H1 (cell line): ENCODE measurements around the gene CLDN4. TPM values are rescaled to one million over a fixed set of nuclear protein-coding genes. Genes with fewer than 3 reads are reported as not detected.

Source experiments
- CTCF ChIA-PET: fragments of 300-600 bp; sonication (Branson Sonifier 250); formaldehyde crosslinking; loops from one replicate; lab custom pipeline; 2021; ENCODE audit not compliant: partially characterized antibody; lab: Charles Lee
- POLR2A ChIA-PET: fragments of 300-600 bp; sonication (Branson Sonifier 250); formaldehyde crosslinking; loops from one replicate; lab custom pipeline; 2021; ENCODE audit warnings: inconsistent platforms; ENCODE audit not compliant: partially characterized antibody; lab: Charles Lee
- DNase-seq, 2 experiments: peaks; one replicate each; pipeline versions ENCODE4 v3.0.0 to v3.0.0-alpha.2; 2010 to 2022; ENCODE audit warnings: low spot score in 2 of 2, low read depth in 1 of 2, mixed read lengths in 1 of 2
- FAIRE-seq: peaks from 2 replicates; lab custom pipeline; 2011; peaks lifted over from hg19 to GRCh38; lab: Jason Lieb, UNC
- H2AFZ ChIP-seq: 2 replicates; pipeline ENCODE4 v1.8.1; 2012; ENCODE audit warnings: low read length, inconsistent platforms
- H2AK5ac ChIP-seq: 2 replicates; pipeline ENCODE4 v1.6.1; 2013; ENCODE audit warnings: low read depth, low read length
- H2BK120ac ChIP-seq: replicated peaks from 2 replicates; pipeline ENCODE3; 2013; ENCODE audit warnings: low read depth, low read length, inconsistent platforms
- H2BK12ac ChIP-seq: 2 replicates; pipeline ENCODE4 v1.6.1; 2013; ENCODE audit warnings: low read depth, low read length
- H2BK15ac ChIP-seq: 2 replicates; pipeline ENCODE4 v1.6.1; 2013; ENCODE audit warnings: low read length
- H2BK20ac ChIP-seq: 2 replicates; pipeline ENCODE4 v1.6.1; 2013; ENCODE audit warnings: low read length
- H2BK5ac ChIP-seq: 2 replicates; pipeline ENCODE4 v1.6.1; 2013; ENCODE audit warnings: low read depth, low read length
- H3K14ac ChIP-seq: 2 replicates; pipeline ENCODE4 v1.6.1; 2013; ENCODE audit warnings: inconsistent platforms; ENCODE audit not compliant: insufficient read length
- H3K18ac ChIP-seq: 2 replicates; pipeline ENCODE4 v1.6.1; 2013; ENCODE audit warnings: low read length; ENCODE audit errors: extremely low read depth
- H3K23ac ChIP-seq: 2 replicates; pipeline ENCODE4 v1.6.1; 2013; ENCODE audit warnings: inconsistent platforms; ENCODE audit not compliant: insufficient read length
- H3K23me2 ChIP-seq: 2 replicates; pipeline ENCODE4 v1.6.1; 2013; ENCODE audit warnings: low read depth, low read length
- H3K27ac ChIP-seq: 2 replicates; pipeline ENCODE4 v1.6.1; 2011; ENCODE audit warnings: low read depth, low read length, inconsistent platforms
- H3K27me3 ChIP-seq, 4 experiments: replicated peaks in 1 of 4; 1 replicate in 1 of 4; 2 replicates in 3 of 4; pipeline versions ENCODE4 v1.6.1 to v1.8.1; 2011 to 2013; ENCODE audit warnings: low read length in 3 of 4, mild to moderate bottlenecking in 3 of 4, inconsistent platforms in 2 of 4, mixed read lengths in 2 of 4, moderate library complexity in 1 of 4; ENCODE audit not compliant: control insufficient read depth in 3 of 4, insufficient read depth in 3 of 4; ENCODE audit errors: extremely low read depth in 1 of 4
- H3K36me3 ChIP-seq, 4 experiments: 2 replicates each; pipeline versions ENCODE4 v1.6.1 to v1.8.1; 2011 to 2013; ENCODE audit warnings: mild to moderate bottlenecking in 4 of 4, low read length in 3 of 4, moderate library complexity in 2 of 4, control low read depth in 1 of 4, inconsistent platforms in 1 of 4; ENCODE audit not compliant: insufficient read depth in 4 of 4, control insufficient read depth in 2 of 4
- H3K4ac ChIP-seq: replicated peaks from 2 replicates; pipeline ENCODE3; 2013; ENCODE audit warnings: low read length, low read depth, mixed read lengths, inconsistent platforms; ENCODE audit not compliant: insufficient read length
- H3K4me1 ChIP-seq, 4 experiments: replicated peaks in 1 of 4; 1 replicate in 1 of 4; 2 replicates in 3 of 4; pipeline versions ENCODE4 v1.6.1 to v1.8.1; 2011 to 2013; ENCODE audit warnings: low read length in 3 of 4, inconsistent platforms in 2 of 4, mixed read lengths in 1 of 4; ENCODE audit not compliant: insufficient read depth in 4 of 4, control insufficient read depth in 3 of 4
- H3K4me2 ChIP-seq, 2 experiments: 2 replicates each; pipeline versions ENCODE4 v1.6.1 to v1.8.1; 2011 to 2013; ENCODE audit warnings: low read depth in 2 of 2, low read length in 2 of 2, control low read depth in 1 of 2, inconsistent platforms in 1 of 2, mild to moderate bottlenecking in 1 of 2; ENCODE audit not compliant: insufficient read depth in 1 of 2
- H3K4me3 ChIP-seq, 4 experiments: fragments of 200-600, 300-600 bp in 1 of 4; sonication (generic), shearing (Covaris generic), sonication (Bioruptor Twin) in 1 of 4; 2 replicates each; pipeline versions ENCODE4 v1.5.1 to v1.8.1; 2011 to 2016; ENCODE audit warnings: low read length in 4 of 4, low read depth in 3 of 4, control low read depth in 2 of 4, inconsistent platforms in 2 of 4, mild to moderate bottlenecking in 2 of 4, mixed read lengths in 1 of 4, moderate library complexity in 1 of 4; ENCODE audit not compliant: insufficient read depth in 2 of 4; ENCODE audit errors: extremely low read depth in 1 of 4
- H3K56ac ChIP-seq: replicated peaks from 2 replicates; pipeline ENCODE3; 2013; ENCODE audit warnings: low read depth, mild to moderate bottlenecking, mixed read lengths, low read length, inconsistent platforms; ENCODE audit not compliant: insufficient read length
- H3K79me1 ChIP-seq: 2 replicates; pipeline ENCODE4 v1.6.1; 2013; ENCODE audit warnings: low read depth, low read length, control low read depth
- H3K79me2 ChIP-seq, 2 experiments: 2 replicates each; pipeline versions ENCODE4 v1.6.1 to v1.8.1; 2012 to 2013; ENCODE audit warnings: low read length in 2 of 2, mild to moderate bottlenecking in 2 of 2, inconsistent platforms in 1 of 2; ENCODE audit not compliant: insufficient read depth in 2 of 2, control insufficient read depth in 1 of 2
- H3K9ac ChIP-seq, 4 experiments: replicated peaks in 1 of 4; 1 replicate in 1 of 4; 2 replicates in 3 of 4; pipeline versions ENCODE4 v1.6.1 to v1.8.1; 2011 to 2013; ENCODE audit warnings: low read depth in 3 of 4, low read length in 3 of 4, control low read depth in 2 of 4, mild to moderate bottlenecking in 2 of 4, moderate library complexity in 2 of 4, inconsistent platforms in 1 of 4; ENCODE audit errors: extremely low read depth in 1 of 4
- H3K9me3 ChIP-seq, 2 experiments: 2 replicates each; pipeline versions ENCODE4 v1.6.1 to v1.8.1; 2012 to 2013; ENCODE audit warnings: mild to moderate bottlenecking in 2 of 2, moderate library complexity in 2 of 2, control low read depth in 1 of 2, inconsistent platforms in 1 of 2, low read depth in 1 of 2, low read length in 1 of 2, mixed read lengths in 1 of 2; ENCODE audit not compliant: insufficient read depth in 2 of 2
- H4K20me1 ChIP-seq, 2 experiments: replicated peaks in 1 of 2; 2 replicates each; pipeline versions ENCODE3 to v1.8.1; 2011 to 2013; ENCODE audit warnings: inconsistent platforms in 2 of 2, low read length in 2 of 2, mild to moderate bottlenecking in 1 of 2; ENCODE audit not compliant: insufficient read depth in 2 of 2, control insufficient read depth in 1 of 2
- H4K5ac ChIP-seq: 2 replicates; pipeline ENCODE4 v1.6.1; 2013; ENCODE audit warnings: low read length, low read depth, mixed read lengths, inconsistent platforms; ENCODE audit not compliant: insufficient read length
- H4K8ac ChIP-seq: 2 replicates; pipeline ENCODE4 v1.8.0; 2013; ENCODE audit warnings: mild to moderate bottlenecking, moderate library complexity, low read length, inconsistent platforms; ENCODE audit not compliant: insufficient read depth; ENCODE audit errors: extremely low read depth
- H4K91ac ChIP-seq: replicated peaks from 2 replicates; pipeline ENCODE3; 2013; ENCODE audit warnings: low read length, mixed read lengths, inconsistent platforms; ENCODE audit not compliant: insufficient read length
- ASH2L ChIP-seq: fragments of 200-600, 300-600 bp; sonication (generic); IDR thresholded peaks from one replicate; pipeline ENCODE4 v1.7.1; 2017; ENCODE audit warnings: low read length
- ATF3 ChIP-seq: IDR thresholded peaks from 2 replicates; pipeline ENCODE4 v1.6.1; 2011; ENCODE audit warnings: low read depth, mild to moderate bottlenecking, low read length; ENCODE audit not compliant: insufficient read depth
- CTCF ChIP-seq, 3 experiments: IDR thresholded peaks; 1 replicate in 2 of 3; 2 replicates in 1 of 3; pipeline versions ENCODE4 v1.5.1 to v1.6.1; 2011; ENCODE audit warnings: low read length in 3 of 3, mild to moderate bottlenecking in 3 of 3, inconsistent platforms in 2 of 3, low read depth in 1 of 3, moderate library complexity in 1 of 3; ENCODE audit not compliant: insufficient read depth in 1 of 3; ENCODE audit errors: control extremely low read depth in 1 of 3
- GTF2F1 ChIP-seq: IDR thresholded peaks from 2 replicates; pipeline ENCODE4 v1.6.1; 2012; ENCODE audit warnings: low read depth, low read length, improper control_type of control experiment, borderline replicate concordance
- KDM5A ChIP-seq: fragments of 200-600 bp; IDR thresholded peaks from 2 replicates; pipeline ENCODE4 v1.7.1; 2012; ENCODE audit warnings: mild to moderate bottlenecking, low read length, inconsistent platforms, mixed read lengths
- WGBS, 2 experiments: shearing (Covaris generic) in 1 of 2; methylation state at CpG; one replicate each; pipeline versions ENCODE4 v1.1.6 to v1.1.7; 2013 to 2015; ENCODE audit warnings: low lambda C conversion rate in 2 of 2, mixed read lengths in 2 of 2, inconsistent platforms in 1 of 2, low coverage in 1 of 2, missing lambda C conversion rate in 1 of 2; ENCODE audit not compliant: insufficient replicate concordance in 2 of 2, insufficient coverage in 1 of 2, insufficient read length in 1 of 2; ENCODE audit errors: extremely low coverage in 1 of 2, missing lambda C conversion rate in 1 of 2; 5-methylcytosine and 5-hydroxymethylcytosine counted together
- polyA plus RNA-seq, 7 experiments: library from polyadenylated mRNA; depleted of rRNA in 3 of 7; stranded (reverse) in 5 of 7; unstranded in 2 of 7; fragments of >200 nt in 5 of 7; fragments of 200-250 nt in 2 of 7; gene quantifications; 1 replicate in 5 of 7; 2 replicates in 1 of 7; 4 replicates in 1 of 7; pipeline versions ENCODE4 v1.2.1 to v1.2.3, GENCODE V29; 2011 to 2013; ENCODE audit warnings: missing spikeins in 2 of 7, mixed read lengths in 2 of 7
- total RNA-seq: library from RNA; stranded (reverse); fragmentation: NEBNext Ultra II Directional; extraction: Animal tissue kit (Norgen Biotek cat#: 25700); gene quantifications from 2 replicates; pipeline ENCODE4 v1.2.1, GENCODE V29; 2021

The CLDN4 gene
- total and polyA plus RNA-seq, 2 of the 8 experiments (the other 6 are each of a cell fraction or from before 2014, with no cell fraction given) = 28.0 to 69.3 TPM

DNA sequence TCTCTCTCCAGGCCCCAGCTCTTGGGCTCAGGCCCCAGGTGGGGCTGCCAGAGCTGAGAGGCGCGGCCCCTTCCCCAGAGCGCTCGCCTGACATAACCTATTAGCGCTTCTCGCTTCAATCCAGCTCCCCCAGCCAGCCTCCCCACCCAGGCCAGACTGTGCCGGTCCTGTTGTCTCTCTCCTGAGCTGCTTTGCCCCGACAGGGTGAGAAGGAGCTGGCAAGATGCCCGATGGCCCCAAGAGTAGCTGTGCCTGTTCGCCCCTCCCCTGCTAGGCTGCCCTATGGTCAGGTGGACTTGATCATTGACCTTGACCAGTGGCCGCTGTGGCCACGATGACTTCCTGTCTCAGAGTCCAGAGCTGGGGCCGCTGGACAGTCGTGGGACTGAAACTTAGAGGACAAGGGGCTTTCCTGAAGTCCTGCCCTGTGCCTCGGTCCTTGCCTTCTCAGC lies 39.3 kb downstream of the CLDN4 start:
- peak overlapping the region; percentile 5 for H4K5ac ChIP-seq
- TF ChIP-seq ASH2L = no peak
- TF ChIP-seq CTCF (IDR thresholded peaks at IDR 0.05; ENCODE audit: control extremely low read depth in 1 of 3, insufficient read depth in 1 of 3, low read depth in 1 of 3, low read length in 3 of 3) = no peak
- no peak for TF ChIP-seq ATF3
- TF ChIP-seq KDM5A = no peak
- no peak for TF ChIP-seq GTF2F1
- TF ChIP-seq, all 59 proteins: peak for 0
- Histone ChIP-seq H3K4ac (peak overlapping the region; percentile 94), H2AFZ (peak overlapping the region; percentile 91; the same call in 1 of the 2 replicates), H2BK5ac (peak overlapping the region; percentile 66; the same call in 1 of the 2 replicates), H4K20me1 (peaks cover 0 to 1% of the 10 kb centered on the region in 2 experiments), H3K23ac (no peak overlapping the region), H3K14ac (no peak overlapping the region), H3K27ac (no peak overlapping the region), H3K56ac (no peak overlapping the region), H2BK15ac (peak overlapping the region; percentile 97; the same call in 1 of the 2 replicates), H3K9me3 (no peaks in the 10 kb centered on the region), H3K4me3 (no peak overlapping the region), H3K79me1 (no peaks in the 10 kb centered on the region), H2AK5ac (no peak overlapping the region), H2BK20ac (no peak overlapping the region), H3K27me3 (no peaks in the 10 kb centered on the region), H3K4me2 (no peak overlapping the region; a peak in 1 of 4 replicates), H3K4me1 (peaks cover 3 to 21% (median 14%) of the 10 kb centered on the region in 4 experiments), H3K23me2 (peaks cover 12% of the 10 kb centered on the region; the same call in 1 of the 2 replicates), H4K8ac (peak overlapping the region; percentile 57; the same call in 1 of the 2 replicates), H3K79me2 (no peaks in the 10 kb centered on the region), H3K9ac (no peak overlapping the region), H3K18ac (peak overlapping the region; percentile 60; the same call in 1 of the 2 replicates), H4K91ac (peak overlapping the region; percentile 73), H3K36me3 (no peaks in the 10 kb centered on the region), H2BK120ac (no peak overlapping the region), H2BK12ac (peak overlapping the region; percentile 77; the same call in 1 of the 2 replicates)
- ChIA-PET POLR2A (interaction anchor here (0.6 to 1.1 kb wide), 3 partner anchors 140 to 531 kb away, joined by 3 to 4 read pairs (median 3); no protein-coding TSS in a partner anchor), CTCF (interaction anchor here (0.6 to 1.6 kb wide), 11 partner anchors 11 to 239 kb away, joined by 3 to 10 read pairs (median 3); no protein-coding TSS in a partner anchor)
- 79% methylated on average over 15 of the region's 15 CpGs; no CpG with 5 or more reads in 1 of the 2 experiments for WGBS, 2 experiments
- FAIRE-seq = no peak
- peak in 1 of 2 experiments; percentile 62 for DNase-seq
